Measurements from ENCODE around the gene SGMS1.
"Not testable (repeated sequence)": the region's sequence is repeated elsewhere in the genome, so short reads cannot be mapped to it uniquely, and the experiment has no call there.

Gene SGMS1

DNA sequence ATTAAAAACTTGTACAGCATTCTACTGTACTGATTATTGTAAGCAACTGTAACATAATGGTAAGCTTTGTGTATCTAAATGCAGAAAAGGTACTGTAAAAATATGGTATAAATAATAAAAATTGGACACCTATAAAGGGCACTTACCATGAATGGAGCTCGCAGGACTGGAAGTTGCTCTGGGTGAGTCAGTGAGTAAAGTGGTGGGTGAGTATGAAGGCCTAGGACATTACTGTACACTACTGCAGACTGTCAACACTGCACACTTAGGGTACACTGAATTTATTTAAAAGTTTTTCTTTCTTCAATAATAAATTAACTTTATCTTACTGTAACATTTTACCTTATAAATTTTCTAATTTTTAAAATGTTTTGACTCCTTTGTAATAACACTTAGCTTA, 253.8 kb downstream of the SGMS1 start:
- peak; percentile 46 for DNase-seq (ENCODE audit: low read depth)

DNA sequence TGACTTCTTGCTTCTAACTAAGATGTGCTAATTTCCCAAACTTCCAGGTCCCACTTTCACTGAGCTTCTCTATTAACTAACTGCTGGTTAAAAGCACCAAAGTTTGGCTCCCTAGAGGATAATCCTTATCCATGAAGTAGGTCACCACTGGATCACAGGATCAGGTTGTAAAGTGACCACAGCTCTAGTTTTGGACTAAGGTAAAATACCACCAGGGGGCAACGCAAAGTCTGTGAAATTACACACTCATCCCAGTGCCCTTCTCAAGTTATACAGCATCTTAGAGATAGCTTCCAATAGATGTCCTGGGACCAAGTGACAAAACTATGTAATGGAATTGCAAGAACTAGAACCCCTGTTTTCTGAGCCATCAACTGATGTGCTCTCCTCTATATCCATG, 256.0 kb downstream of the SGMS1 start:
- DNase-seq (ENCODE audit: low read depth), result peak; percentile 61

DNA sequence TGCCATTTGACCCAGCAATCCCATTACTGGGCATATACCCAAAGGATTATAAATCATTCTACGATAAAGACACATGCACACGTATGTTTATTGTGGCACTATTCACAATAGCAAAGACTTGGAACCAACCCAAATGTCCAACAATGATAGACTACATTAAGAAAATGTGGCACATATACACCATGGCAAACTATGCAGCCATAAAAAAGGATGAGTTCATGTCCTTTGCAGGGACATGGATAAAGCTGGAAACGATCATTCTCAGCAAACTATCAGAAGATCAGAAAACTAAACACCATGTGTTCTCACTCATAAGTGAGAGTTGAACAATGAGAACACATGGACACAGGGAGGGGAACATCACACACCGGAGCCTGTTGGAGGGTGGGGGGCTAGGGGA, 257.3 kb downstream of the SGMS1 start:
- DNase-seq (ENCODE audit: low read depth), result not testable (repeated sequence)

DNA sequence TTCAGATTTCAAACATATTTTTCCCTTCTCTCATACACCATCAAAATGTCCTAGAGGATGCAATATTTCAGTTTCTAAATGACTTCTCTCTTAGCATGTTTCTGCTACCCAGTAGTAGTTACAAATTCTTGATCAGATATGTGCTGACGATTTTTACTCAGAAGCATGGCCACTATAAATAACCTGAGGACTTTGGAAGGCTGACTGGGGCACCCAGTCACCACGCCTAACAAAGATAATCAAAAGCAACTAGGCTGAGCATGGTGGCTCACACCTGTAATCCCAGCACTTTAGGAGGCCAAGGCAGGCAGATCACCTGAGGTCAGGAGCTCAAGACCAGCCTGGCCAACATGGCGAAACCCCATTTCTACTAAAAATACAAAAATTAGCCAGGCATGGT, 259.0 kb downstream of the SGMS1 start:
- not testable (repeated sequence) for DNase-seq (ENCODE audit: low read depth)

DNA sequence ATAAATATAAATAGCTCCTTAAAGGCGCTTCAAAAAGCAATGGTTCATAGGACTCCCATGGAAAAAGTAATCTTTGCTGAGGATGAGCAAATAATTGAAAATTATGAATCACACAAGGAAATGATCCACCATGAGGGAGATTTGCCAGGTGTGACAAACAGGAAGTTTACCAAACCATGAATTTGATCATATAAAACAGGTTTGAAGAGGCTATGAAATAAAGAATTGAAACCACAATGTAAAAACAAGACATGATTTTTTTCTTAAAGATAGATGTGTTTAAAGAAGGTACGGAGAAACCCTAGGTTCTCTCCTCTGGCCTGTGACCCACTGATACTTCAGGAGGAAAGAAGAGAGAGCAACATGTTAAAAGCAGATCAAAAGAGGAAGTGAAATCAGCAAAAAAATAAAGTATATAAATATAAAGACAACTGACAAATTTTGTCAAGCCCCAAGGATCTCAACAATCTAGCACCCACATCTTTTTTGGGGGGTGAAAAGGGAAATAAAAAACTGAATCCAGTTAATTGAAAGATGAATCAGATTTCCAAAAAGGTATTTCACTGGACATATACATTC, 261.1 kb downstream of the SGMS1 start:
- peak; percentile 67 for DNase-seq (ENCODE audit: low read depth)

DNA sequence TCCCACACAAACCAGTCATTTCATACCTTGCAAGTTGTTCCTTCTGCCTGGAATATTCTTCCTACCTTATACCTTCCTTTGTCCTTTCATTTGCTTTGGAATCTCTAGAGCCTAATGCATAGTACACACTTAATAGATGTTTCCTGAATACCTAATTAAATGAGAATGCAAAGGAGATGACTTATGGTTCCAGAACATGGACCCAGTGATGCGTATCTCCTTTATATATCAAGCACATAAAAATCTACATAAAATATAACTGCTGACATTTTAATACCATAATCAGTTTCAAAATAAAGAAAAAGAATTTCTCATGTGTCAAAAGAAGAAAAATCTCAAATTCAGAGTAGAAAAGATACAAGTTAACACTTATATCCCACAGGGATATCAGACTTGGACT, 261.8 kb downstream of the SGMS1 start:
- no peak for DNase-seq (ENCODE audit: low read depth)

DNA sequence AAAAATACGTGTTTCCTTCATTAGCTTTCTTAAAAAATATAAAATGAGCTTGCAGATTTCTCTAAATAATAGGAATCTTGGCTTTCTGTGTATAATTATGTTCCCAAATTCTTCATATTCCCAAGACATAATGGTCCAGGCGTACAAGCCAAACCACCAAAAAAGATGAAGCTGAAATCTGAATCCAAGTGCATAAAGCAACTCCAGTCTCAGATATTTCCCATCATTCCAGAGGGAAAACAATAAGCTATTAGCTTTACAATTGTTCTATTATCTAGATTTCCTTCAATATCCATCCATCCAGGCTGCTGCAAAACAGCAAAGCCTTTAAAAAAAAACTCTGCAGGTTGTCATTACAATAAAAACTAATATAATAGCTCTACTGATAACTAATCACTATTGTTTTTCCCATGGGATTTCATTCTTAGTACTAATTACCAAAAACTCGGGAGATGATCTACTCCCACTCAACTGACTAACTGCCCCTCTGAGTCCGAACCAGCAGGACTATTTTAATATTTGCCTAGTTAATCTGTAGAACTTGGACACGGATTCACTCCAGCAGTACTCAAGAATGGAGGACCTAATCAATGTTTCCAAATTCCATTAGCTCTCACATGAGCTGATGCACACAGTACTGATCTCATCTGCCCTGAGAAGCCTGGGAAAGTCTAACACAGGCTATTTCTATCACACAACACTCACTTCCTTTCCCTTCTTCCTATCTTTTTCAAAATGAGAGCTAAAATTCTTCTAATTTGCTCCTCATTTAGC, 263.5 kb downstream of the SGMS1 start:
- peak; percentile 4 for DNase-seq (ENCODE audit: low read depth)

DNA sequence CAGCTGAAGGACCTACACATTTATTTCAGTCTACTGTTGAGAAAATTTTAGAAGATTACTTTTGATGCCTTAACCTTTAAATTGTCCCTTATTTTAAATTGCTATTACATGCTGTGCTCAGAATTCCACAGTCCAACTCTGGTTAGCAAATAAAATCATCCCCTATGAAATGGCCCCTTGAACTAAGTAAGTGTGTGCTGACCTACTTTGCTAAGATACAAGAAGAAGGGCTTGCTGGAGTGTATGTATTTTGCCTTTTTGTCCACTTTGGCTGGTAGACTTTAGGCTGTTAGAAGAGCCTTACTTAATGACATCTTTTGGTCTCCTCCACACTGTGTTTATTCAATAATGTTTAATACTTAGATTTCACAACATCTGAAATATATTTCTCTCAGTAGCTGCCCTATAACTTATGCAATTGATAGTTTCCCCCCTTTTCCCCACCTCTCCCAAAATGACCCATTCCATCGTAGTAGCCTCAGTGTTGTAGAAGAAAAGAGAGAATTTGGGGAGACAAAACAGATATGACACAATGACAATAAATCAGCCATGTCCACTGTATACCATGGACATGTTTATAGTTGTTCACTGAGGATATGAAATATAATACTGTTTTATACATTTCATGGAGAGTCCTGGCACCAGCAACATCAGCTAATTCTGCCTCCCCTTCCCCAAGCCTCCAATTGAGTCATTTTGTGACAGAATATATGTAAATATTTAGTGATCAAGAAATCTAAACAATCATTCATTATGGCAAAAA, 264.6 kb downstream of the SGMS1 start:
- DNase-seq (ENCODE audit: low read depth), result no peak

DNA sequence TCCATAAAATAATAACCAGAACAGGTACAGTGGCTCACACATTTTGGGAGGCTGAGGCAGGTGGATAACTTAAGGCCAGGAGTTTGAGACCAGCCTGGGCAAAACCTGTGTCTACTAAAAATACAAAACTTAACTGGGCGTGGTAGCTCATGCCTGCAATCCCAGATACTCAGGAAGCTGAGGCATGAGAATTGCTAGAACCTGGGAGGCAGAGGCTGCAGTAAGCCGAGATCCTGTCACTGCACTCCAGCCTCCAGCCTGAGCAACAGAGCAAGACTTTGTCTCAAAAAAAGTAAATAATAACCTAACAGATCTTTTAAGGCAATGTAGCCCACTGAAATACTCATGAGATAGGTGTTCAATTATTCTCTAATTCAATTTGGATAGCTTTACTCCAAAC, 265.3 kb downstream of the SGMS1 start:
- DNase-seq (ENCODE audit: low read depth), result no peak

DNA sequence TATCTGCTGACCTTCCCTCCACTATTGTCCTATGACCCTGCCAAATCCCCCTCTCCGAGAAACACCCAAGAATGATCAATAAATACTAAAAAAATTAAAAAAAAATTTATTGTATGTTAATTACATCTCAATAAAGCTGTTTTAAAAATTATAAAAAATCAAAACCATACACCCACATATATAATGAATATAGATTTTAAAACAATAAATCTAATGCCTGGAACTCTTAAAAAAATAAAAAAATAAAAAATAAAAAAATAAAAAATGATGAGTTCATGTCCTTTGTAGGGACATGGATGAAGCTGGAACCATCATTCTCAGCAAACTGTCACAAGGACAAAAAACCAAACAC, 267.3 kb downstream of the SGMS1 start:
- not testable (repeated sequence) for DNase-seq (ENCODE audit: low read depth)

DNA sequence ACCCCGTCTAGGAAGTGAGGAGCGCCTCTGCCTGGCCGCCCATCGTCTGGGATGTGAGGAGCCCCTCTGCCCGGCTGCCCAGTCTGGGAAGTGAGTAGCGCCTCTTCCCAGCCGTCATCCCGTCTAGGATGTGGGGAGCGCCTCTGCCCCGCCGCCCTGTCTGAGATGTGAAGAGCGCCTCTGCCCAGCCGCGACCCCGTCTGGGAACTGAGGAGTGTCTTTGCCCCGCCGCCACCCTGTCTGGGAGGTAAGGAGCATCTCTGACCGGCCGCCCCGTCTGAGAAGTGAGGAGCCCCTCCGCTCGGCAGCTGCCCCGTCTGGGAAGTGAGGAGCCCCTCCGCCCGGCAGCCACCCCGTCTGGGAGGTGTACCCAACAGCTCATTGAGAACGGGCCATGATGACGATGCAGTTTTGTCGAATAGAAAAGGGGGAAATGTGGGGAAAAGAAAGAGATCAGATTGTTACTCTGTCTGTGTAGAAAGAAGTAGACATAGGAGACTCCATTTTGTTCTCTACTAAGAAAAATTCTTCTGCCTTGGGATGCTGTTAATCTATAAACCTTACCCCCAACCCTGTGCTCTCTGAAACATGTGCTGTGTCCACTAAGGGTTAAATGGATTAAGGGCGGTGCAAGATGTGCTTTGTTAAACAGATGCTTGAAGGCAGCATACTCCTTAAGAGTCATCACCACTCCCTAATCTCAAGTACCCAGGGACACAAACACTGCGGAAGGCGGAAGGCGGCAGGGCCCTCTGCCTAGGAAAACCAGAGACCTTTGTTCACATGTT, 267.9 kb downstream of the SGMS1 start:
- DNase-seq (ENCODE audit: low read depth), result not testable (repeated sequence)

DNA sequence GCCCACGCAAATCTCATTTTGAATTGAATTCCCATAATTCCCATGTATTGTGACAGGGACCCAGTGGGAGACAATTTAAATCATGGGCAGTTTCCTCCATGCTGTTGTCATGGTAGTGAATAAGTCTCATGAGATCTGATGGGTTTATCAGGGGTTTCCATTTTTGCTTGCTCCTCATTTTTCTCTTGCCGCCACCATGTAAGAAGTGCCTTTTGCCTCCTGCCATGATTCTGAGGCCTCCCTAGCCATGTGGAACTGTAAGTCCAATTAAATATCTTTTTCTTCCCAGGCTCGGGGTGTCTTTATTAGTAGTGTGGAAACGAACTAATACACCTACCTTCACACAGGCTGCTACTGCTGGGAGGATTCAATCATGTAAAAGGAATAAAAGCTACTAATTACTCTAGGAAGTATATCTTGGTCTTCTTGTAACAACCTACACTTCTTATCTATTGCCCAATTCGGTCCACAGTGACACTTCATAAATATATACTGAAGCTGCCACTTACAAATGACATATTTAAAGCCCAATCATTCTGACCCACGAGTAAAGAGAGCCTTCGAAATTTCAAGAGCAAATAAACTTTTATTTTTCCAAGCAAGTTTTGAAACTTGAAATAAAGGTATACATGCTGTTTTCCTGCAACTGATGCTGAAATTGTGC, 272.1 kb downstream of the SGMS1 start:
- DNase-seq (ENCODE audit: low read depth), result no peak

DNA sequence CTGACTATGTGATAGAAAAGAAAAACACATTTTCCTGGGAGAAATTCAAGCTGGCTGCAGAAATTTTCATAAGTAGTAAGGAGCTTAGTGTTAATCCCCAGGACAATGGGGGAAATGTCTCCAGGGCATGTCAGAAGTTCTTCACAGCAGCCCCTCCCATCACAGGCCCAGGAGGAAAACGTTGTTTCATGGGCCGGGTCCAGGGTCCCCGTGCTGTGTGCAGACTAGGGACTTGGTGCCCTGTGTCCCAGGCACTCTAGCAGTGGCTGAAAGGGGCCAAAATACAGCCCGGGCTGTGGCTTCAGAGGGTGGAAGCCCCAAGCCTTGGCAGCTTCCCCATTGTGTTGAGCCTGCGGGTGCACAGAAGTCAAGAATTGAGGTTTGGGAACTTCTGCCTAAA, 273.4 kb downstream of the SGMS1 start:
- DNase-seq (ENCODE audit: low read depth), result no peak

DNA sequence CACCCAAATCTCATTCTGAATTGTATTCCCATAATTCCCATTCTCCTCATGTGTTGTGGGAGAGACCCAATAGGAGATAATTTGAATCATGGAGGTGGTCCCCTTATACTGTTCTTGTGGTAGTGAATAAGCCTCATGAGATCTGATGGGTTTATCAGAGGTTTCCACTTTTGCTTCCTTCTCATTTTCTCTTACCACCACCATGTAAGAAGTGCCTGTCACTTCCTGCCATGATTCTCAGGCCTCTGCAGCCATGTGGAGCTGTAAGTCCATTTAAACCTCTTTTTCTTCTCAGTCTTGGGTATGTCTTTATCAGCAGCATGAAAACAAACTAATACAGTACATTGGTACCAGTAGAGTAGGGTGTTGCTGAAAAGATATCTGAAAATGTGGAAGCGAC, 274.2 kb downstream of the SGMS1 start:
- DNase-seq (ENCODE audit: low read depth), result no peak

DNA sequence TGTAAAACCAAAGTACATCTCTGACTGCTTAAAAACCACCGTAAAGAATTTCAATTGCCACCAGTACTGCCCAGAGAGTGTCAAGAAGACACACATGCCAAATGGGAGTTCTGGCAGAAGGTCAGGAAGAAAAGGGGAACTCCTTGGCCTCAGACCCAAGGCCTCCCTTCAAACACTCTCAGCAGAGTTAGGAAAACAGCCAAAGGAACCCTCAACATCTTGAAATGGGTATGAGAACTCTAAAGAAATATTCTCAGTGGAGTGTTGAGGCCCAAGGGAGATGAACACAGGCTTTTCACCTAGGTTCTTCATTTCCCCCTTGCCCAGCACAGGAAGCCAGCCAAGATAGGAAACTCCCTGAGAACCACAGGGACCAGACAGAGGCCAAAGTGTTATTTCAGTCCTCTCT, 276.4 kb downstream of the SGMS1 start:
- no peak for DNase-seq (ENCODE audit: low read depth)

DNA sequence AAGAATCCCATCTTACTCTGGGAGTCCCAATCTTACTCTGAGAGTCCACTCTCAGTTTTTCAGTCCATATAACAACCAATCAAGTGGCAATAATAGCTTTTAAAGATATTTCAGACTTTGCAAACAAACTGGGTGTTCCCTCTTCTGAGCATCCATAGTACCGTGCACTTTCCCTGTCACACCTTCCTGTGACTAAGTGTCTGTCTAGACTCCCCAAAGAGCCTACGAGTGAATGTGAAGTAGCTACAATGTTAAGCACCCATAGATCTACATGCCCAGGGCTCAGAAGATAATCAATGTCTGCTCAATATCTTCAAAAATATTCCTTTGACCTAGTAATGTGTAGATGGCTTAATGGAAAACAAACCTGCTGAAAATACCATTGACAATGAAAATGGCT, 276.8 kb downstream of the SGMS1 start:
- no peak for DNase-seq (ENCODE audit: low read depth)

DNA sequence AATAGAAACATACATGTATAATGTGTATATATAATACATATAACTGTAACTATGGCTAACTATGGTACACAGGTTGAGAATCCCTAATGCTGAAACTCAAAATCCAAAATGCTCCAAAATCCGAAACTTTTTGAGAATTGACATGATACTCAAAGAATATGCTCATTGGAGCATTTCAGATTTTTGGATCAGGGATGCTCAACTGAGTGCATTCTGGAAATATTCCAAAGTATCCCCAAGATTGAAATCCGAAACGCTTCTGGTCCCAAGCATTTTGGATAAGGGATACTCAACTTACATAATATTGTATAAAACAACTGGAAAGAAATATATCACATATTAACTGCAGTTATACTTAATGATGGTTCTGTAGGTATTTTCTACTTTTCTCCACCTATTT, 278.2 kb downstream of the SGMS1 start:
- DNase-seq (ENCODE audit: low read depth), result no peak

DNA sequence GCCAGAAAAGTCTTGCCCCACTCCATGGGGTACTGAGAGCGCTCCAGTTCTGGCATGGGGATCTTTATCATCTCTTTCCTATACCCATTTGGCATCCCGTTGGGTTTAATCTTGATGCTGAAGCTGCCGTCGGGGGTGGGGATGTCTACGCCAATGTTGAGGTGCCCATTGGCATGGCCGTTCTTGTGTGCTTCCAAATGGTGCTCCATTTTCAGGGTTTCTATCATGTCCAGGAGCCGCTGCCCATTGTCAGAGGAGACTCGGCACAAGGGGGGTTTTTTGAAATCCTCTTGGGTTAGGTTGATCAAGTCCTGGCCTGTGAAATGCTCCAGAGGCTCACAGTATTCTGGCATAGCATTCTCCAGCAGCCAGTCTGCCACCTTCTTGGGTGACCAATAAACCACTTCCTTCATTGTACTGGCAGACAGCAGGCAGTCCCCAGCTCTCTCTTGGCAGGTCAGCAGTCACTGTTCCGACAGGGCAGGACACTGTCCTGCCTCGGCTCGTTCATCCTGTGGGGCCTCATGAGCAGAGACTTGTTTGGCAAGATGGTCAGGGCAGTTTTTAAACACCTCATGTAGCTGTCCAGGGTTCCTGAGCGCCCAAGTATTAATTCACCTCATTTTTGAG, 279.9 kb downstream of the SGMS1 start:
- DNase-seq (ENCODE audit: low read depth), result no peak

DNA sequence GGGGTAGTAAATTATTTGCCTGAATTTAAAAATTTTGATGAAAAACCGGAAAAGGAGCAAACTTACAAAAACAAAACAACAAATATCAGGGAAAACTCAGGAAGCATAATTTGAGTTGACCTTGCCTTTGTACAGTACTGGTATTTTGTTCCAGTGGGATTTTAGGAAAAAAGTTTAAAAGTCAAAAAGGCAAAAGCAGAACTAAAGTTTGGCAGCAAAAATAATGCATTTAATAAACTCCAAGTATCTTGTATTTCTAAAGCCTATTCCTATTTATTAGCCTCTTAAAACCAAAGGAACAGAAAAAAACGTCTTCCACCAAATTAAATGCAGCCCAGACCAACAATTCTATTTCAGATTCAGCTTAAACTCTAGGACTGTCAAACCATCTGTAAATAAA, 281.8 kb downstream of the SGMS1 start:
- no peak for DNase-seq (ENCODE audit: low read depth)

DNA sequence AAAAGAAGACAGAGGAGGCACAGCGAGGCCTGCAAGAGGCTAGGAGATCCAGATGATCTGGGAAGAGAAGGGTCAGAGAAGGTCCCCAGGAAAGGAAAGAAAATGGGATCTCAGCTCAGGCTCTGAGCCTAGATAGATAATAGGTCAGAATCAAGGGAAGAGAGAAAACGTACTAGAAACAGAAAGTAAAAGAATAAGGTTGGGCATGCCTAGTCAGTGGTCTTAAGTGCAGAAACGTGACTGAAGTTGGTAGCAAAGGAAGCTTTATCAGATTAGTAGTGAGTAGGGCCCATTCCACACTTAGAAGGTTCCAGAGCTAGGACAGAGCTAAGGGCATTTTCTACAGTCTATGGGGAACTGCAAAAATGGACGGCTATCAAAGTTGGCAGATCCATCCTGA, 287.6 kb downstream of the SGMS1 start:
- no peak for DNase-seq (ENCODE audit: low read depth)

DNA sequence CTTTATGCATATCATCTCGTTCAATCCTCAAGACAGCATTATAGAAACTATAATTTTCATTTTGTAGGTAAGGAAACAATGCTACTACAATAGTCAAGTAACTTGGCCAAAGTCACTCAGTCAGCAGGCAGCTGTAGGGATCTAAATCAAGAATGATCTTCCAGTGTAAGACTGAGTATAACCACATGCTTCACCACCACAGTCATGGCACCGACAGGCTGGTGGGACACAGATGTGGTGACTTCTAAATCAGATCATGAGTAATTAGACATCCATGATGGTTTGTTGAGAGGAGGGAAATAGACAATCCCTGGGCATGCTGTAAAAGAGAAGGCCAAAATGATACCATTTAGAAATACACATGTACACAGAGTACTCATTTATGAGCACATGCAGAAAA, 288.4 kb downstream of the SGMS1 start:
- DNase-seq (ENCODE audit: low read depth), result no peak

DNA sequence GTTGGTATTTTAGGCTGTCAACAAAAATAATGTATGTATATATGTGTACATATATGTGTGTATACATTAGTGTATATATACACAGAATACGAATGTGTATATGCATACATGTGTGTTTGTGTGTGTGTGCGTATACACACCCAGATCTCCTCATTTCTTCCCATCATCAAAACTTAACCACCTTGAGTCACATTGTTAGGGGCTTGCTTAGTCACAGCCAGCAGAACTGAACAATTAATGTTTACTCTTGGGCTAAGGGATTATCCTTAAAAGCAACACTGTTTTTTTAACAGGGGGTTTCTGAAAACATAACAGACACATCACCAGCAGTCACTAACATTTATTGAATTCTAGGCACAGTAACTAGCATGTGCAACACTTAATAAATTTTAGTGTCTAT, 289.5 kb downstream of the SGMS1 start:
- DNase-seq (ENCODE audit: low read depth), result peak; percentile 24

All from ELR (cell line).